ENCODE data around the gene IVD. TPM values are rescaled to one million over a fixed set of nuclear protein-coding genes. Genes with fewer than 3 reads are reported as not detected.

The IVD gene
- total and polyA plus RNA-seq, 2 donors (not counting 1 experiment from before 2014, with no cell fraction given): 41.7 to 106 TPM

DNA sequence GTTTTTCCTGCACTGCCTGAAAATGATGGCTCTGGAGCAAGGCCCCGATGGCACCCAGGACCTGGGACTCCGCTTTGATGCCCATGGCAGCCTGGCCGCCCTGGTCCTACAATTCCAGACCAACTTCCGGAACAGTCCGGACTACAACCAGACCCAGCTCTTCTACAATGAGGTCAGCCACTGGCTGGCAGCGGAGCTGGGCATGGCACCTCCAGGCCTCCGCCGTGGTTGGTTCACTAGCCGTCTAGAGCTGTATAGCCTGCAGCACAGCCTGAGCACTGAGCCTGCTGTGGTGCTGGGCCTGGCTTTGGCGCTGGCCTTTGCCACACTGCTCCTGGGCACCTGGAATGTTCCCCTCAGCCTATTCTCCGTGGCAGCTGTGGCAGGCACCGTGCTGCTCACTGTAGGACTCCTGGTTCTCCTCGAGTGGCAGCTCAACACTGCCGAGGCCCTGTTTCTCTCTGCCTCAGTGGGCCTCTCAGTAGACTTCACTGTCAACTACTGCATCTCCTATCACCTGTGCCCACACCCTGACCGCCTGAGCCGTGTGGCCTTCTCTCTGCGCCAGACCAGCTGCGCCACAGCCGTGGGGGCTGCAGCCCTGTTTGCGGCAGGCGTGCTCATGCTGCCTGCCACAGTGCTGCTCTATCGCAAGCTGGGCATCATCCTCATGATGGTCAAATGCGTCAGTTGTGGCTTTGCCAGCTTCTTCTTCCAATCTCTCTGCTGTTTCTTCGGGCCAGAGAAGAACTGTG, 36.7 kb upstream of the IVD start:
- H3K27ac Mint-ChIP-seq: peak overlapping the region; percentile 50

DNA sequence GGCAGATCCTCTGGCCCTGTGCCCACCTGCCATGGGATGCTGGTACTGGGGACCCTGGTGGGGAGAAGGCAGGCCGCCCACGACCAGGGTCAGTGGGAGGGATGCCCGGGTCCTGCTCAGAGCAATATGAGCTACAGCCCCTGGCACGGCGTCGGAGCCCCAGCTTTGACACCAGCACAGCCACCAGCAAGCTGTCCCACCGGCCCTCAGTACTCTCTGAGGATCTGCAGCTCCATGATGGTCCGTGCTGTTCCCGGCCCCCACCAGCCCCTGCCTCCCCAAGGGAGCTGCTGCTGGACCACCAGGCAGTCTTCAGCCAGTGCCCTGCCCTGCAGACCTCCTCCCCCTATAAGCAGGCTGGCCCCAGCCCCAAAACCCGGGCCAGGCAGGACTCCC, 36.1 kb upstream of the IVD start:
- no peak overlapping the region for H3K9ac ChIP-seq (ENCODE audit: low read length)
- H3K9me3 ChIP-seq (ENCODE audit: control extremely low read depth in 1 of 3, control insufficient read depth in 2 of 3, insufficient read depth in 1 of 3, low read length in 2 of 3): no peaks in the 10 kb centered on the region
- no peaks in the 10 kb centered on the region for H3K27me3 ChIP-seq (replicated peaks in 1 of 4; ENCODE audit: control extremely low read depth in 1 of 4, control insufficient read depth in 3 of 4, insufficient read depth in 4 of 4, low read length in 3 of 4)
- no peaks in the 10 kb centered on the region for H3K36me3 ChIP-seq (replicated peaks in 1 of 2; ENCODE audit: control extremely low read depth in 1 of 2, control insufficient read depth in 1 of 2, extremely low read depth in 1 of 2, insufficient read depth in 2 of 2, low read length in 1 of 2)
- 92% methylated on average over 10 of the region's 10 CpGs for WGBS (ENCODE audit: insufficient coverage)
- POLR2A ChIA-PET: no interaction called here
- H3K4me1 Mint-ChIP-seq: peaks cover 22% of the 10 kb centered on the region
- TF ChIP-seq, protein P1, sequence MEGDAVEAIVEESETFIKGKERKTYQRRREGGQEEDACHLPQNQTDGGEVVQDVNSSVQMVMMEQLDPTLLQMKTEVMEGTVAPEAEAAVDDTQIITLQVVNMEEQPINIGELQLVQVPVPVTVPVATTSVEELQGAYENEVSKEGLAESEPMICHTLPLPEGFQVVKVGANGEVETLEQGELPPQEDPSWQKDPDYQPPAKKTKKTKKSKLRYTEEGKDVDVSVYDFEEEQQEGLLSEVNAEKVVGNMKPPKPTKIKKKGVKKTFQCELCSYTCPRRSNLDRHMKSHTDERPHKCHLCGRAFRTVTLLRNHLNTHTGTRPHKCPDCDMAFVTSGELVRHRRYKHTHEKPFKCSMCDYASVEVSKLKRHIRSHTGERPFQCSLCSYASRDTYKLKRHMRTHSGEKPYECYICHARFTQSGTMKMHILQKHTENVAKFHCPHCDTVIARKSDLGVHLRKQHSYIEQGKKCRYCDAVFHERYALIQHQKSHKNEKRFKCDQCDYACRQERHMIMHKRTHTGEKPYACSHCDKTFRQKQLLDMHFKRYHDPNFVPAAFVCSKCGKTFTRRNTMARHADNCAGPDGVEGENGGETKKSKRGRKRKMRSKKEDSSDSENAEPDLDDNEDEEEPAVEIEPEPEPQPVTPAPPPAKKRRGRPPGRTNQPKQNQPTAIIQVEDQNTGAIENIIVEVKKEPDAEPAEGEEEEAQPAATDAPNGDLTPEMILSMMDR (IDR thresholded peaks at IDR 0.05): no peak
- no peak for TF ChIP-seq EZH2 (IDR thresholded peaks at IDR 0.05; ENCODE audit: borderline replicate concordance, insufficient read depth, low read depth, low read length, poor library complexity, severe bottlenecking)
- no peak overlapping the region for H3K4me3 ChIP-seq (ENCODE audit: control extremely low read depth in 1 of 5, extremely low read depth in 1 of 5, insufficient read depth in 1 of 5, low read depth in 2 of 5, low read length in 4 of 5)
- no peak for ATAC-seq (ENCODE audit: low read depth)
- peaks cover 14 to 26% of the 10 kb centered on the region in 2 donors for H3K4me1 ChIP-seq (ENCODE audit: control insufficient read depth in 2 of 2, insufficient read depth in 2 of 2, low read length in 2 of 2)
- no peaks in the 10 kb centered on the region for H3K27me3 Mint-ChIP-seq
- peaks cover 14% of the 10 kb centered on the region for H4K20me1 ChIP-seq (ENCODE audit: control insufficient read depth, insufficient read depth, low read length, poor library complexity, severe bottlenecking)
- no peak overlapping the region for H3K4me2 ChIP-seq (replicated peaks; ENCODE audit: low read depth, low read length, poor library complexity, severe bottlenecking)
- peaks cover 23% of the 10 kb centered on the region for H3K79me2 ChIP-seq (ENCODE audit: control insufficient read depth, insufficient read depth, low read length)
- no peak overlapping the region for H2AFZ ChIP-seq (ENCODE audit: insufficient read depth, low read depth, low read length, poor library complexity, severe bottlenecking)
- no peak overlapping the region for H3K27ac ChIP-seq (ENCODE audit: low read length in 2 of 2)
- H3K9me3 Mint-ChIP-seq (ENCODE audit: insufficient read depth): no peaks in the 10 kb centered on the region
- no peak for DNase-seq
- intact Hi-C loops (cut with micrococcal nuclease): no loop called here
- peak overlapping the region; percentile 50 for H3K27ac Mint-ChIP-seq
- CTCF ChIA-PET: interaction anchor here (0.6 to 6.4 kb wide), 13 partner anchors 10 to 1004 kb away, joined by 3 to 56 read pairs (median 5); partner anchors contain the start of genes BAHD1, IVD and PLCB2
- peak overlapping the region; percentile 74 for H3K4me3 Mint-ChIP-seq

More for the DNA sequence above, 36.7 kb upstream of the IVD start:
- no peaks in the 10 kb centered on the region for H3K27me3 ChIP-seq (replicated peaks in 1 of 4; ENCODE audit: control extremely low read depth in 1 of 4, control insufficient read depth in 3 of 4, insufficient read depth in 4 of 4, low read length in 3 of 4)
- H3K9me3 ChIP-seq (ENCODE audit: control extremely low read depth in 1 of 3, control insufficient read depth in 2 of 3, insufficient read depth in 1 of 3, low read length in 2 of 3): no peaks in the 10 kb centered on the region
- H2AFZ ChIP-seq (ENCODE audit: insufficient read depth, low read depth, low read length, poor library complexity, severe bottlenecking): peak overlapping the region; percentile 95
- Mint-ChIP-seq H3K27me3 (no peaks in the 10 kb centered on the region), H3K9me3 (ENCODE audit: insufficient read depth) (no peaks in the 10 kb centered on the region), H3K4me3 (peak overlapping the region; percentile 74), H3K4me1 (peaks cover 22% of the 10 kb centered on the region)
- peak overlapping the region; percentile 93 for H3K4me2 ChIP-seq (replicated peaks; ENCODE audit: low read depth, low read length, poor library complexity, severe bottlenecking)
- CTCF ChIA-PET: interaction anchor here (0.6 to 6.4 kb wide), 16 partner anchors 10 to 1004 kb away, joined by 3 to 56 read pairs (median 4); partner anchors contain the start of genes BAHD1, DISP2, IVD and PLCB2
- intact Hi-C loops (cut with micrococcal nuclease): loop anchor here (1.0 kb wide), 6 partner anchors 11 to 53 kb away; partner anchors contain the start of genes DISP2, INAFM2, IVD and KNSTRN
- H3K4me3 ChIP-seq (ENCODE audit: control extremely low read depth in 1 of 5, extremely low read depth in 1 of 5, insufficient read depth in 1 of 5, low read depth in 2 of 5, low read length in 4 of 5): no peak overlapping the region
- 97% methylated on average over 24 of the region's 24 CpGs for WGBS (ENCODE audit: insufficient coverage)
- no peaks in the 10 kb centered on the region for H3K36me3 ChIP-seq (replicated peaks in 1 of 2; ENCODE audit: control extremely low read depth in 1 of 2, control insufficient read depth in 1 of 2, extremely low read depth in 1 of 2, insufficient read depth in 2 of 2, low read length in 1 of 2)
- no peak overlapping the region for H3K27ac ChIP-seq (ENCODE audit: low read length in 2 of 2)
- no peak for TF ChIP-seq EZH2 (IDR thresholded peaks at IDR 0.05; ENCODE audit: borderline replicate concordance, insufficient read depth, low read depth, low read length, poor library complexity, severe bottlenecking)
- peaks cover 28% of the 10 kb centered on the region for H3K79me2 ChIP-seq (ENCODE audit: control insufficient read depth, insufficient read depth, low read length)
- POLR2A ChIA-PET: interaction anchor here (0.5 to 0.7 kb wide), 2 partner anchors 11 to 292 kb away, joined by 3 to 7 read pairs; partner anchors contain the start of gene DISP2
- H4K20me1 ChIP-seq (ENCODE audit: control insufficient read depth, insufficient read depth, low read length, poor library complexity, severe bottlenecking): peaks cover 19% of the 10 kb centered on the region
- DNase-seq (peak; percentile 34), ATAC-seq (ENCODE audit: low read depth) (no peak)
- H3K4me1 ChIP-seq (ENCODE audit: control insufficient read depth in 2 of 2, insufficient read depth in 2 of 2, low read length in 2 of 2): peaks cover 14 to 26% of the 10 kb centered on the region in 2 donors
- H3K9ac ChIP-seq (ENCODE audit: low read length): no peak overlapping the region
